ENCODE data around the gene BACE1.

GRCh38 chr11:117248341-117248740 is 67.7 kb downstream of the BACE1 start:
- TF ChIP-seq EZH2 (IDR thresholded peaks at IDR 0.05; ENCODE audit: insufficient read depth, poor library complexity, severe bottlenecking) (no peak), EZH2phosphoT487 (IDR thresholded peaks at IDR 0.05; ENCODE audit: insufficient read depth, low read depth) (no peak)
